Measurements from ENCODE around the gene BAZ1B.
A peak's percentile ranks its signal among the peaks of the same experiment; 100 is the strongest.
"Not testable (repeated sequence)": the region's sequence is repeated elsewhere in the genome, so short reads cannot be mapped to it uniquely, and the experiment has no call there.

Gene BAZ1B

GRCh38 chr7:73526896-73527821, 5.1 kb upstream of the BAZ1B start:
- H3K4me3 ChIP-seq (ENCODE audit: low read depth, low read length), result no peak overlapping the region
- DNase-seq (ENCODE audit: low read depth), result no peak
- TF ChIP-seq CTCF (conservative IDR thresholded peaks at IDR 0.05; ENCODE audit: low read depth, low read length), result no peak

GRCh38 chr7:73526158-73526494, 4.0 kb upstream of the BAZ1B start:
- not testable (repeated sequence) for DNase-seq (ENCODE audit: low read depth); H3K4me3 ChIP-seq (ENCODE audit: low read depth, low read length)

GRCh38 chr7:73521636-73522104, 423 bp downstream of the BAZ1B start:
- DNase-seq (ENCODE audit: low read depth), result peak; percentile 36
- peak overlapping the region; percentile 80 for H3K4me3 ChIP-seq (ENCODE audit: low read depth, low read length)
- TF ChIP-seq CTCF (conservative IDR thresholded peaks at IDR 0.05; ENCODE audit: low read depth, low read length), result no peak

- no peak for TF ChIP-seq CTCF (conservative IDR thresholded peaks at IDR 0.05; ENCODE audit: low read depth, low read length)
- peak; percentile 41 for DNase-seq (ENCODE audit: low read depth)
- H3K4me3 ChIP-seq (ENCODE audit: low read depth, low read length), result peak overlapping the region; percentile 80
These were observed 1.1 kb downstream of the BAZ1B start for GRCh38 chr7:73520673-73521635.

GRCh38 chr7:73519867-73520672, 2.0 kb downstream of the BAZ1B start:
- DNase-seq (ENCODE audit: low read depth), result peak; percentile 28
- peak overlapping the region; percentile 80 for H3K4me3 ChIP-seq (ENCODE audit: low read depth, low read length)
- TF ChIP-seq CTCF (conservative IDR thresholded peaks at IDR 0.05; ENCODE audit: low read depth, low read length), result no peak

- DNase-seq (ENCODE audit: low read depth), result no peak
- no peak overlapping the region for H3K4me3 ChIP-seq (ENCODE audit: low read depth, low read length)
- no peak for TF ChIP-seq CTCF (conservative IDR thresholded peaks at IDR 0.05; ENCODE audit: low read depth, low read length)
These were observed 3.6 kb downstream of the BAZ1B start for GRCh38 chr7:73518470-73518869.
